ENCODE results near the gene LCP2.

- TF ChIP-seq CTCF (IDR thresholded peaks at IDR 0.05) (no peak), AFF4 (CRISPR knock-in tag; IDR thresholded peaks at IDR 0.05; ENCODE audit: borderline replicate concordance) (no peak), JUN (CRISPR knock-in tag; IDR thresholded peaks at IDR 0.05) (no peak)
Observed at GRCh38 chr5:170286386-170286925, 11.1 kb downstream of the LCP2 start.

All from WTC11 (cell line).